Neural cell (in vitro differentiated cells): ENCODE measurements around the gene SHF. TPM values are rescaled to one million over a fixed set of nuclear protein-coding genes. Genes with fewer than 3 reads are reported as not detected.

Source experiments
- H2AFZ ChIP-seq: fragments of 200-600, 300-800 bp; sonication (generic), shearing (Covaris generic); 2 replicates; pipeline ENCODE4 v1.6.0; 2014; ENCODE audit warnings: low read depth, mild to moderate bottlenecking, antibody characterized with exemption, low read length, moderate library complexity
- H3F3A ChIP-seq: fragments of 200-600 bp; shearing (Covaris generic); 2 replicates; pipeline ENCODE4 v1.6.1; 2016; ENCODE audit warnings: mild to moderate bottlenecking, moderate library complexity, mixed read lengths, antibody characterized with exemption, low read length; ENCODE audit not compliant: insufficient read depth, poor library complexity, severe bottlenecking
- H3K27ac ChIP-seq: fragments of 200-600, 300-800 bp; sonication (generic), shearing (Covaris generic); 2 replicates; pipeline ENCODE4 v1.5.1; 2014; ENCODE audit warnings: mild to moderate bottlenecking, low read length, moderate library complexity
- H3K27me3 ChIP-seq: fragments of 300-800, 200-600 bp; sonication (generic), shearing (Covaris generic); 2 replicates; pipeline ENCODE4 v1.6.0; 2014; ENCODE audit warnings: mild to moderate bottlenecking, low read depth, low read length, moderate library complexity; ENCODE audit not compliant: insufficient read depth
- H3K36me3 ChIP-seq: fragments of 300-800, 200-600 bp; sonication (generic), shearing (Covaris generic); 2 replicates; pipeline ENCODE4 v1.5.1; 2014; ENCODE audit warnings: mild to moderate bottlenecking, antibody characterized with exemption, low read length, moderate library complexity; ENCODE audit not compliant: insufficient read depth
- H3K4me2 ChIP-seq: fragments of 300-800, 200-600 bp; sonication (generic), shearing (Covaris generic); 2 replicates; pipeline ENCODE4 v1.6.0; 2014; ENCODE audit warnings: mild to moderate bottlenecking, low read length
- H3K4me3 ChIP-seq: fragments of 300-800, 200-600 bp; sonication (generic), shearing (Covaris generic); 2 replicates; pipeline ENCODE4 v1.5.1; 2014; ENCODE audit warnings: mild to moderate bottlenecking, low read length, moderate library complexity
- H3K79me2 ChIP-seq: fragments of 200-600 bp; shearing (Covaris generic); replicated peaks from 2 replicates; pipeline ENCODE4 v1.6.0; 2014; ENCODE audit warnings: mild to moderate bottlenecking, low read length, moderate library complexity; ENCODE audit not compliant: insufficient read depth
- H3K9ac ChIP-seq: fragments of 300-800, 200-600 bp; sonication (generic), shearing (Covaris generic); 2 replicates; pipeline ENCODE4 v1.6.1; 2016; ENCODE audit warnings: mild to moderate bottlenecking, low read length, mixed read lengths
- H3K9me2 ChIP-seq: fragments of 200-600 bp; shearing (Covaris generic); 2 replicates; pipeline ENCODE4 v1.6.1; 2016; ENCODE audit warnings: mild to moderate bottlenecking, low read length, mixed read lengths; ENCODE audit not compliant: insufficient read depth
- H3K9me3 ChIP-seq: fragments of 200-600, 300-800 bp; sonication (generic), shearing (Covaris generic); 2 replicates; pipeline ENCODE4 v1.6.1; 2016; ENCODE audit warnings: mild to moderate bottlenecking, mixed run types, low read length, moderate library complexity, mixed read lengths
- H4K20me1 ChIP-seq: fragments of 200-600 bp; shearing (Covaris generic); 2 replicates; pipeline ENCODE4 v1.6.1; 2016; ENCODE audit warnings: mild to moderate bottlenecking, mixed run types; ENCODE audit not compliant: insufficient read depth
- CTCF ChIP-seq: fragments of 450-650 bp; IDR thresholded peaks from 2 replicates; pipeline ENCODE4 v1.5.1; 2014; ENCODE audit warnings: antibody characterized with exemption, mild to moderate bottlenecking, moderate library complexity; ENCODE audit not compliant: poor library complexity, severe bottlenecking
- EP300 ChIP-seq: fragments of 450-650 bp; conservative IDR thresholded peaks from 2 replicates; pipeline ENCODE4 v1.6.1; 2014; ENCODE audit warnings: antibody characterized with exemption, mild to moderate bottlenecking, moderate library complexity; ENCODE audit not compliant: poor library complexity, severe bottlenecking
- EZH2 ChIP-seq: fragments of 200-600, 300-800 bp; shearing (Covaris generic), sonication (generic); IDR thresholded peaks from 2 replicates; pipeline ENCODE4 v1.6.1; 2014; ENCODE audit warnings: antibody characterized with exemption, low read length, borderline replicate concordance, mild to moderate bottlenecking; ENCODE audit not compliant: insufficient read depth, poor library complexity, severe bottlenecking
- MXI1 ChIP-seq: fragments of 450-650 bp; conservative IDR thresholded peaks from 2 replicates; pipeline ENCODE4 v1.6.1; 2014; ENCODE audit warnings: antibody characterized with exemption, mild to moderate bottlenecking; ENCODE audit not compliant: poor library complexity, severe bottlenecking
- POLR2AphosphoS5 ChIP-seq: IDR thresholded peaks from 2 replicates; pipeline ENCODE4 v1.6.1; 2012
- RAD21 ChIP-seq: fragments of 450-650 bp; conservative IDR thresholded peaks from 2 replicates; pipeline ENCODE4 v1.6.1; 2014; ENCODE audit warnings: antibody characterized with exemption, mild to moderate bottlenecking, moderate library complexity
- REST ChIP-seq: IDR thresholded peaks from 2 replicates; pipeline ENCODE4 v1.6.1; 2012; ENCODE audit warnings: borderline replicate concordance
- SMC3 ChIP-seq: fragments of 450-650 bp; conservative IDR thresholded peaks from 2 replicates; pipeline ENCODE4 v1.6.1; 2014; ENCODE audit warnings: antibody characterized with exemption, mild to moderate bottlenecking, moderate library complexity; ENCODE audit not compliant: poor library complexity
- TAF1 ChIP-seq: IDR thresholded peaks from 2 replicates; pipeline ENCODE4 v1.6.1; 2012; ENCODE audit warnings: low read depth
- polyA plus RNA-seq: library from polyadenylated mRNA; depleted of rRNA; stranded (reverse); fragments of >200 nt; gene quantifications from 2 replicates; pipeline ENCODE4 v1.2.3, GENCODE V29; 2014

The SHF gene
- polyA plus RNA-seq, 1 donor from 2014 or later: 41.5 TPM

GRCh38 chr15:45224621-45225217, 37.0 kb upstream of the SHF start:
- no peaks in the 10 kb centered on the region for H3F3A ChIP-seq

GRCh38 chr15:45221967-45222366, 34.2 kb upstream of the SHF start:
- no peaks in the 10 kb centered on the region for H3K9me2 ChIP-seq
- H3K9me3 ChIP-seq: no peaks in the 10 kb centered on the region
- TF ChIP-seq CTCF: no peak
- TF ChIP-seq EZH2: no peak
- no peak for TF ChIP-seq POLR2AphosphoS5
- TF ChIP-seq EP300: no peak
- TF ChIP-seq TAF1: no peak
- no peak for TF ChIP-seq REST
- no peak for TF ChIP-seq SMC3
- TF ChIP-seq RAD21: no peak
- H3K27me3 ChIP-seq: no peaks in the 10 kb centered on the region
- H3K79me2 ChIP-seq: no peaks in the 10 kb centered on the region
- H3K4me2 ChIP-seq: no peak overlapping the region
- no peaks in the 10 kb centered on the region for H3K36me3 ChIP-seq
- no peak overlapping the region for H3K4me3 ChIP-seq
- H2AFZ ChIP-seq: no peak overlapping the region
- no peaks in the 10 kb centered on the region for H4K20me1 ChIP-seq
- no peak overlapping the region for H3K9ac ChIP-seq
- no peaks in the 10 kb centered on the region for H3F3A ChIP-seq
- H3K27ac ChIP-seq: no peak overlapping the region

More at GRCh38 chr15:45224621-45225217, 37.0 kb upstream of the SHF start:
- Histone ChIP-seq H3K27ac (no peak overlapping the region), H3K4me3 (no peak overlapping the region), H2AFZ (no peak overlapping the region), H3K27me3 (no peaks in the 10 kb centered on the region), H3K9me3 (no peaks in the 10 kb centered on the region), H3K9me2 (no peaks in the 10 kb centered on the region), H3K9ac (no peak overlapping the region), H3K4me2 (no peak overlapping the region), H3K36me3 (no peaks in the 10 kb centered on the region), H3K79me2 (no peaks in the 10 kb centered on the region), H4K20me1 (no peaks in the 10 kb centered on the region)
- TF ChIP-seq CTCF: no peak
- TF ChIP-seq TAF1: no peak
- TF ChIP-seq EP300: no peak
- TF ChIP-seq SMC3: no peak
- TF ChIP-seq RAD21: no peak
- no peak for TF ChIP-seq MXI1
